Neuronal stem cell (in vitro differentiated cells): ENCODE data around the gene STIM1.

Experiments used
- DNase-seq: peaks from one replicate; pipeline ENCODE4 v3.0.0-alpha.2; 2013; ENCODE audit warnings: low spot score
- H2AFZ ChIP-seq: one replicate; pipeline ENCODE4 v1.6.1; 2013; ENCODE audit warnings: mild to moderate bottlenecking, low read length, inconsistent platforms
- H2AK5ac ChIP-seq: 2 replicates; pipeline ENCODE4 v1.6.1; 2013; ENCODE audit warnings: low read depth, mild to moderate bottlenecking, inconsistent platforms, low read length, moderate library complexity, mixed read lengths
- H2BK120ac ChIP-seq: 2 replicates; pipeline ENCODE4 v1.6.1; 2013; ENCODE audit warnings: low read depth, mild to moderate bottlenecking, inconsistent platforms, low read length, moderate library complexity, mixed read lengths
- H2BK12ac ChIP-seq: one replicate; pipeline ENCODE4 v1.6.1; 2013; ENCODE audit warnings: low read length, inconsistent platforms
- H2BK15ac ChIP-seq: 2 replicates; pipeline ENCODE4 v1.6.1; 2013; ENCODE audit warnings: mild to moderate bottlenecking, low read length, inconsistent platforms, mixed read lengths
- H2BK5ac ChIP-seq: one replicate; pipeline ENCODE4 v1.6.1; 2013; ENCODE audit warnings: inconsistent platforms, mild to moderate bottlenecking, low read length, moderate library complexity
- H3K14ac ChIP-seq: one replicate; pipeline ENCODE4 v1.6.1; 2013; ENCODE audit warnings: low read length, inconsistent platforms
- H3K18ac ChIP-seq: 2 replicates; pipeline ENCODE4 v1.6.1; 2013; ENCODE audit warnings: low read length, inconsistent platforms
- H3K23ac ChIP-seq: 2 replicates; pipeline ENCODE4 v1.6.1; 2013; ENCODE audit warnings: low read depth, mild to moderate bottlenecking, mixed read lengths, low read length, inconsistent platforms; ENCODE audit not compliant: poor library complexity
- H3K27ac ChIP-seq: replicated peaks from 3 replicates; pipeline ENCODE4 v1.5.1; 2013; ENCODE audit warnings: low read length, inconsistent platforms
- H3K27me3 ChIP-seq, 3 experiments: 2 replicates each; pipeline ENCODE4 v1.6.1; 2013; ENCODE audit warnings: low read length in 3 of 3, mild to moderate bottlenecking in 2 of 3, inconsistent platforms in 1 of 3, low read depth in 1 of 3, mixed read lengths in 1 of 3, moderate library complexity in 1 of 3; ENCODE audit not compliant: control insufficient read depth in 3 of 3, insufficient read depth in 3 of 3
- H3K36me3 ChIP-seq, 2 donors: replicated peaks in 1 of 2; 2 replicates each; pipeline ENCODE4 v1.6.1; 2013; ENCODE audit warnings: low read length in 2 of 2; ENCODE audit not compliant: control insufficient read depth in 2 of 2, insufficient read depth in 2 of 2
- H3K4ac ChIP-seq: 2 replicates; pipeline ENCODE4 v1.6.1; 2013; ENCODE audit warnings: inconsistent platforms, mild to moderate bottlenecking, low read length, moderate library complexity
- H3K4me1 ChIP-seq, 2 donors: 1 replicate in 1 of 2; 2 replicates in 1 of 2; pipeline ENCODE4 v1.6.1; 2013; ENCODE audit warnings: low read length in 2 of 2, low read depth in 1 of 2; ENCODE audit not compliant: control insufficient read depth in 2 of 2, insufficient read depth in 1 of 2
- H3K4me2 ChIP-seq: one replicate; pipeline ENCODE4 v1.6.1; 2013; ENCODE audit warnings: mild to moderate bottlenecking, low read length, inconsistent platforms; ENCODE audit not compliant: insufficient read depth, poor library complexity, severe bottlenecking
- H3K4me3 ChIP-seq, 2 donors: 2 replicates each; pipeline ENCODE4 v1.5.1; 2013; ENCODE audit warnings: low read length in 2 of 2, mild to moderate bottlenecking in 2 of 2, inconsistent platforms in 1 of 2, moderate library complexity in 1 of 2
- H3K79me1 ChIP-seq: one replicate; pipeline ENCODE4 v1.6.1; 2013; ENCODE audit warnings: low read depth, mild to moderate bottlenecking, inconsistent platforms, low read length, moderate library complexity
- H3K9ac ChIP-seq: one replicate; pipeline ENCODE4 v1.6.1; 2013; ENCODE audit warnings: mild to moderate bottlenecking, low read depth, low read length, inconsistent platforms; ENCODE audit not compliant: poor library complexity
- H3K9me3 ChIP-seq, 2 donors: replicated peaks in 1 of 2; 2 replicates each; pipeline versions ENCODE3 to v1.6.1; 2013; ENCODE audit warnings: low read length in 2 of 2, mild to moderate bottlenecking in 2 of 2, inconsistent platforms in 1 of 2, low read depth in 1 of 2, mixed read lengths in 1 of 2, moderate library complexity in 1 of 2; ENCODE audit not compliant: control insufficient read depth in 2 of 2, insufficient read depth in 1 of 2
- H4K8ac ChIP-seq: one replicate; pipeline ENCODE4 v1.6.1; 2013; ENCODE audit warnings: low read depth, mild to moderate bottlenecking, inconsistent platforms, low read length, moderate library complexity
- H4K91ac ChIP-seq: one replicate; pipeline ENCODE4 v1.6.1; 2013; ENCODE audit warnings: low read length, low read depth, mild to moderate bottlenecking, inconsistent platforms; ENCODE audit not compliant: poor library complexity
- WGBS, 2 donors: extraction: QIAGEN DNeasy Blood & Tissue Kit; methylation state at CpG; one replicate each; pipeline ENCODE4 v1.1.7; 2013; ENCODE audit warnings: missing lambda C conversion rate in 2 of 2, mixed read lengths in 1 of 2; ENCODE audit not compliant: insufficient read length in 2 of 2, insufficient replicate concordance in 1 of 2; ENCODE audit errors: extremely low coverage in 2 of 2; 5-methylcytosine and 5-hydroxymethylcytosine counted together

The STIM1 gene

DNA sequence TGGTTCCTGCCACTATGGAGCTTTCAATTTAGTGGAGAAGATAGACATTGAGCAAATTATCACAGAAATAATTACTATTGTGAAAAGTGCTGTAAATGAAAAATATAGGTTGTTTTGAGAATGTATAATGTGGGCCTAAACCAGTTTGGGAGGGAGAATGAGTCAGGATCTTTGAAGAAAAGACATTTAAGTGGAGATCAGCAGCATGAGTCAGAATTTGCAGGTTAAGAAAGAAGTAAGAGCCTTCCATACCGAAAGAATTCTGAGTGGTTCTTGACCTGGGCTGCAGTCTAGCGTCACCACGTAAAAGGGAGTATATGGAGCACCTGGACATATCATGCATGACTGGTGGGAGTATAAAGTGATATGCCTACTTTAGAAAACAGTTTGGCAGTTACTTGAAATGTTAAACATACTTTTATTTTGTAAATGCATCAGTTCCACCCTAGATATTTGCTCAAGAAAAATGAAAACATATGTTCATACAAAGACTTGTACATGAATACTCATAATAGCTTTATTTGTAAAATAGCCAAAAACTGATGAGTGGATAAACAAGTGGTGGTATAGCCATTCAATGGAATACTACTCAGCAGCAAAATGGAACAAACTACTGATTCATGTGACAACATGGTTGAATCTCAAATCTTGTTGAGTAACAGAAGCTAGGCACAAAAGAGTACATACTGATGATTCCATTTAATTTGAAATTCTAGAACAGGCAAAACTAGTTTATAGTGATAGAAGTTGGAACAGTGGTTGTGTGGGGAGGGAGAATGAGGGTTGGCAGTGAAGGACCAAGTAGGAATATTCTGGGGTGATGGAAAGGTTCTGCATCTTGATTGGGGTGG is 99.2 kb downstream of the STIM1 start:
- Histone ChIP-seq H3K4me1 (peaks cover 14 to 16% of the 10 kb centered on the region in 2 donors), H3K4me3 (no peak overlapping the region), H3K9ac (no peak overlapping the region), H3K27me3 (no peaks in the 10 kb centered on the region), H2BK5ac (no peak overlapping the region), H3K4ac (no peak overlapping the region), H2AK5ac (no peak overlapping the region), H3K79me1 (no peaks in the 10 kb centered on the region), H3K36me3 (no peaks in the 10 kb centered on the region), H4K91ac (no peak overlapping the region), H3K23ac (no peak overlapping the region), H3K4me2 (no peak overlapping the region), H4K8ac (no peak overlapping the region), H2BK15ac (no peak overlapping the region), H2BK120ac (no peak overlapping the region), H2BK12ac (no peak overlapping the region), H3K27ac (no peak overlapping the region), H2AFZ (no peak overlapping the region), H3K9me3 (no peaks in the 10 kb centered on the region), H3K18ac (no peak overlapping the region), H3K14ac (no peak overlapping the region)
- no CpG with 5 or more reads among the region's 3 CpGs for WGBS, 2 donors
- no peak for DNase-seq

DNA sequence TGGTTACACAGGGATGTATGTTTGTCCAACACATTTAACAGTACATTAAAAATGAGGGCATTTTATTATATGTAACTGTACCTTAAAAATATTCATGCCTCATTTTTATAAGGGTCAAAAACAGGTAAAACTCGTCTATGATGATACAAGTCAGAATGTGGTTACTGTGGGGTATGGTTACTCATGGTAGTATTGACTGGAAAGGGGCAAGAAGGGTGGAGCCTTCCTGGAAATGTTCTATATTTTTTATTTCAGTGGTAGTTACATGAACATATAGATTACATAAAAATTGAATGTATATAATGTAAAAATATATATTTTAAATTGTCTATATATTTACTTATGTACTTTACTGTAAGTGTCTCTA is 99.8 kb downstream of the STIM1 start:
- Histone ChIP-seq H3K18ac (no peak overlapping the region), H2BK120ac (no peak overlapping the region), H4K91ac (no peak overlapping the region), H2BK5ac (no peak overlapping the region), H2AK5ac (no peak overlapping the region), H3K4ac (no peak overlapping the region), H3K9me3 (no peaks in the 10 kb centered on the region), H2BK15ac (no peak overlapping the region), H3K36me3 (no peaks in the 10 kb centered on the region), H2AFZ (no peak overlapping the region), H3K79me1 (no peaks in the 10 kb centered on the region), H3K4me3 (no peak overlapping the region), H3K27ac (no peak overlapping the region), H3K4me2 (no peak overlapping the region), H3K4me1 (peaks cover 14 to 16% of the 10 kb centered on the region in 2 donors), H4K8ac (no peak overlapping the region), H3K14ac (no peak overlapping the region), H3K27me3 (no peaks in the 10 kb centered on the region), H2BK12ac (no peak overlapping the region), H3K23ac (no peak overlapping the region), H3K9ac (no peak overlapping the region)
- DNase-seq, result no peak
- WGBS, 2 donors, result no CpG with 5 or more reads among the region's 1 CpG

DNA sequence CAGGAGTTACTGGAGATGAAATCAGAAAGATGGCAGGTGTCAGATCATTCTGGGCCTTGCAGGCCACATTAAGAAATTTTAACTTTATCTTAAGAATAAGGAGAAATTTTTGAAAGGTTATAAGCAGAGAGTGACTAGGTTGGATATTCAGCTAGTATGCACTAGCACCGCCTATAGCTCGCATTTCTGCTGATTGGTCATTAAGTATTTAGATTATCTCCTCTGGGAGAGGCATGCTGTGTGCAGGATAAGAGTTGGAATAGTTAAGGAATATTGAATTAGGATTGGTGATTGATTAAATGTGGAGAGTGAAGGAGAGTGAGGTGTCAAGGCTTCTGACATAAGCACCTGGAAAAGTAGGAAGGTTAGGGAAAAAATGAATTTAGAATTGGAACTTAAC is 100.6 kb downstream of the STIM1 start:
- Histone ChIP-seq H2AFZ (no peak overlapping the region), H3K14ac (no peak overlapping the region), H2AK5ac (no peak overlapping the region), H4K91ac (no peak overlapping the region), H3K79me1 (no peaks in the 10 kb centered on the region), H3K9ac (no peak overlapping the region), H3K27ac (no peak overlapping the region), H3K23ac (no peak overlapping the region), H2BK5ac (no peak overlapping the region), H2BK15ac (no peak overlapping the region), H2BK12ac (no peak overlapping the region), H3K4me1 (peaks cover 6 to 10% of the 10 kb centered on the region in 2 donors), H2BK120ac (no peak overlapping the region), H3K9me3 (no peaks in the 10 kb centered on the region), H3K4me3 (no peak overlapping the region), H3K27me3 (no peaks in the 10 kb centered on the region), H3K4ac (no peak overlapping the region), H3K4me2 (no peak overlapping the region), H4K8ac (no peak overlapping the region), H3K18ac (no peak overlapping the region), H3K36me3 (no peaks in the 10 kb centered on the region)
- no CpG with 5 or more reads among the region's 2 CpGs for WGBS, 2 donors
- no peak for DNase-seq

DNA sequence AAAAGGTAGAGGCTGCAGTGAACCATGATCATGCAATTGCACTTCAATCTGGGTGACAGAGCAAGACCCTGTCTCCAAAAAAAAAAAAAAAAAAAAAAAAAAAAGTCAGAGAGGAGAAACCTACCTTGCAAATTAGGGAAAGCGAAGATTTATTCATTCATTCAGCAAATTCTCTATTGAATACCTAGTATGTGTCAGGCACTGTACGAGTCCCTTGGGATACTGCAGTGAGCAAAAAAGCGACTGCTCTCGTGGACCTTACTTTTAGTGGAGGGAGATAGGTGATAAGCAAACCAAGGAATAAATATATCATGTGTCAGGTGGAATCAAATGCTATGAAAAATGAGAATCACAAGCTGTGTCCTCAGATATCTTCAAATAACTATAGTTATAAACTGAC is 101.3 kb downstream of the STIM1 start:
- Histone ChIP-seq H2BK12ac (no peak overlapping the region), H2BK15ac (no peak overlapping the region), H2AFZ (no peak overlapping the region), H4K91ac (no peak overlapping the region), H3K27me3 (no peaks in the 10 kb centered on the region), H3K79me1 (no peaks in the 10 kb centered on the region), H2BK120ac (no peak overlapping the region), H3K4ac (no peak overlapping the region), H3K4me1 (peaks cover under 1 to 6% of the 10 kb centered on the region in 2 donors), H3K4me3 (no peak overlapping the region), H2AK5ac (no peak overlapping the region), H3K9me3 (no peaks in the 10 kb centered on the region), H3K14ac (no peak overlapping the region), H3K9ac (no peak overlapping the region), H2BK5ac (no peak overlapping the region), H3K27ac (no peak overlapping the region), H3K18ac (no peak overlapping the region), H3K23ac (no peak overlapping the region), H4K8ac (no peak overlapping the region), H3K4me2 (no peak overlapping the region), H3K36me3 (no peaks in the 10 kb centered on the region)
- no peak for DNase-seq
- no CpG with 5 or more reads among the region's 4 CpGs for WGBS, 2 donors
